Testis (tissue), 3 donors: ENCODE results near the gene LSR. TPM values are rescaled to one million over a fixed set of nuclear protein-coding genes. Genes with fewer than 3 reads are reported as not detected.

ENCODE experiments used
- DNase-seq: peaks from one replicate; pipeline ENCODE4 v3.0.0-alpha.2; 2019
- H3K27ac ChIP-seq, 2 donors: fragments of 200-600 bp; sonication (generic); one replicate each; pipeline ENCODE4 v1.5.1; 2019
- H3K27me3 ChIP-seq: fragments of 200-600 bp; sonication (generic); one replicate; pipeline ENCODE4 v1.5.1; 2019
- H3K36me3 ChIP-seq: fragments of 200-600 bp; sonication (generic); one replicate; pipeline ENCODE4 v1.5.1; 2017; ENCODE audit warnings: low read depth; ENCODE audit errors: missing control alignments
- H3K4me1 ChIP-seq: fragments of 200-600 bp; sonication (generic); one replicate; pipeline ENCODE4 v1.5.1; 2019
- H3K4me3 ChIP-seq, 2 donors: fragments of 200-600 bp; sonication (generic); one replicate each; pipeline ENCODE4 v1.5.1; 2017 to 2019
- H3K9me3 ChIP-seq: fragments of 200-600 bp; sonication (generic); one replicate; pipeline ENCODE4 v1.5.1; 2017
- CTCF ChIP-seq, 3 experiments: fragments of 450-650 bp in 2 of 3; fragments of 200-600 bp in 1 of 3; sonication (generic) in 1 of 3; IDR thresholded peaks; one replicate each; pipeline ENCODE4 v1.5.1; 2016 to 2019; ENCODE audit warnings: antibody characterized with exemption in 3 of 3, mild to moderate bottlenecking in 2 of 3, moderate library complexity in 1 of 3
- POLR2A ChIP-seq: fragments of 450-650 bp; IDR thresholded peaks from one replicate; pipeline ENCODE4 v1.6.1; 2017; ENCODE audit warnings: antibody characterized with exemption, mild to moderate bottlenecking, moderate library complexity
- WGBS, 2 donors: methylation state at CpG; one replicate each; pipeline ENCODE4 v1.1.5; 2018; 5-methylcytosine and 5-hydroxymethylcytosine counted together
- intact Hi-C: fragments of 100-400 bp; cut with DNase I; formaldehyde crosslinking; loops from one replicate; pipeline ENCODE4 v1.15.1; 2023; ENCODE audit warnings: low total_unique reads
- polyA plus RNA-seq: library from polyadenylated mRNA; stranded (reverse); fragments of 350-450 nt; fragmentation: Illumina TruSeq; extraction: RNeasy Lipid Tissue Mini Kit (QIAGEN cat#74804); gene quantifications from one replicate; pipeline ENCODE4 v1.2.3, GENCODE V29; 2014; ENCODE audit warnings: low read depth, low replicate concordance; ENCODE audit not compliant: insufficient read depth
- total RNA-seq, 2 donors: library from RNA; depleted of rRNA; stranded (reverse); fragments of >200 nt; gene quantifications; one replicate each; pipeline ENCODE4 v1.2.3, GENCODE V29; 2016

LSR gene
- total and polyA plus RNA-seq, 3 donors from 2014 or later: 85.7 to 195 (median 154) TPM

DNA sequence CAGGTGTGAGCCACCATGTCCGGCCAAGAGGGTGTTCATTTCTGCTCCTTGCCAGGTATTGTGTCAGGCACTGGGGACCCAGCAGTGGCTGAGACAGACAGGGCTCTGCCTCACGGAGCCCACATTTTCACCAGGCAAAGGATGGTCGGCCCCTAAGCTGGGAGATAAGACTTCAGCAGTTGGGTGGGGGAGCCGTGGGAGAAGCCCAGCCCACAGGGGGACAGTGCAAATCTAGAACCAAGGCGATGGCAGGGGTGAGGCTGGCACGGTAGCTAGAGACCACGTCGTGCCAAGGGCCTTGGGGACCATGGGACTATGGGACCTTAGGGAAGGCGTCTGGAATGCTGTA, 8.3 kb downstream of the LSR start:
- 54 to 62% methylated on average over 9 of the region's 9 CpGs for WGBS, 2 donors
- no peaks in the 10 kb centered on the region for H3K9me3 ChIP-seq
- no peak for TF ChIP-seq CTCF (IDR thresholded peaks at IDR 0.05)
- no peak for TF ChIP-seq POLR2A
- intact Hi-C loops: no loop called here
- H3K27me3 ChIP-seq: no peaks in the 10 kb centered on the region
- peaks cover 10% of the 10 kb centered on the region for H3K4me1 ChIP-seq
- no peak overlapping the region for H3K27ac ChIP-seq
- DNase-seq: no peak
- no peaks in the 10 kb centered on the region for H3K36me3 ChIP-seq
- no peak overlapping the region for H3K4me3 ChIP-seq

DNA sequence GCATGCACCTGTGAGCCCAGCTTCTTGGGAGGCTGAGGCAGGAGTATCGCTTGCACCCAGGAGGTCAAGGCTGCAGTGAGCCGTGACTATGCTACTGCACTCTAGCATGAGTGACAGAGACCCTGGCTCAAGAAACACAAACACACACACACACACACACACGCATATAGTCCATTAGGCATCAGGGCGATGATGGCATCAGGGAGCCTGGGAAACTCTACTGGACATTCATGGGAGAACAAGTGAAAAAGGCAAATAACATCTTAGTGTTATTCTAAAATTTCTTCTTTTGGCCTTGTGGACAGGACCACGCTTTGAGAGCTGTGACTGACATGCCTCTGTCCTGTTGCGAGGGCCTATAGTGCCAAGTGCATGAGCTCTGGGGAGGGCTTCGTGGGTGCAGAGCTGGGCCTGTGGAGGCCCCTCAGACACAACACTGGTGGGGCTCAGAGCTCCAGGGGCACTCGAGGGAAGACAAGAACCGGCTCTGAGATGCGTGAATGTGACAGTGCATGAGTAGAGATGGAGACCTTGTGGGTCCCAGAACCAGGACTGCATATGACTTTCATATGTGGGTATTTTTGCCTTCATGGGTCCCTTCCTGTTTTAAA, 12.0 kb downstream of the LSR start:
- Histone ChIP-seq H3K4me3 (no peak overlapping the region), H3K36me3 (no peaks in the 10 kb centered on the region), H3K27ac (no peak overlapping the region), H3K9me3 (no peaks in the 10 kb centered on the region), H3K27me3 (no peaks in the 10 kb centered on the region), H3K4me1 (peaks cover 26% of the 10 kb centered on the region)
- WGBS, 2 donors: 75 to 82% methylated on average over 10 of the region's 10 CpGs
- peak; percentile 13 for DNase-seq
- no peak for TF ChIP-seq CTCF (IDR thresholded peaks at IDR 0.05)
- TF ChIP-seq POLR2A: no peak
- intact Hi-C loops: no loop called here

- H3K27me3 ChIP-seq: no peaks in the 10 kb centered on the region
- peaks cover 33% of the 10 kb centered on the region for H3K4me1 ChIP-seq
- no peak overlapping the region for H3K27ac ChIP-seq
- no peaks in the 10 kb centered on the region for H3K36me3 ChIP-seq
- no peak for TF ChIP-seq CTCF (IDR thresholded peaks at IDR 0.05)
- TF ChIP-seq POLR2A: no peak
- no peaks in the 10 kb centered on the region for H3K9me3 ChIP-seq
- no peak overlapping the region for H3K4me3 ChIP-seq
- WGBS, 2 donors: 68 to 78% methylated on average over 7 to 12 of the region's 12 CpGs
- DNase-seq: no peak
- intact Hi-C loops: no loop called here
These were observed 12.7 kb downstream of the LSR start for GRCh38 chr19:35261356-35262100.

- no peak overlapping the region for H3K4me3 ChIP-seq
- H3K9me3 ChIP-seq: no peaks in the 10 kb centered on the region
- H3K36me3 ChIP-seq: no peaks in the 10 kb centered on the region
- no peaks in the 10 kb centered on the region for H3K27me3 ChIP-seq
- WGBS, 2 donors: 67 to 90% methylated on average over 4 to 17 of the region's 17 CpGs
- no peak overlapping the region for H3K27ac ChIP-seq
- peaks cover 38% of the 10 kb centered on the region for H3K4me1 ChIP-seq
- no peak for TF ChIP-seq CTCF (IDR thresholded peaks at IDR 0.05)
- no peak for TF ChIP-seq POLR2A
- intact Hi-C loops: no loop called here
- DNase-seq: no peak
These were observed 13.4 kb downstream of the LSR start for GRCh38 chr19:35262101-35262761.
